A549 (cell line): ENCODE measurements around the gene DET1. TPM values are rescaled to one million over a fixed set of nuclear protein-coding genes. Genes with fewer than 3 reads are reported as not detected.
"Not testable (repeated sequence)": the region's sequence is repeated elsewhere in the genome, so short reads cannot be mapped to it uniquely, and the experiment has no call there.

Experiments
- ATAC-seq, 2 experiments: fragments of 200-7000 bp in 1 of 2; fragments of >200 bp in 1 of 2; cut with Nextera tagmentation in 1 of 2; cut with Tn5 transposase in 1 of 2; 3 replicates each; pipeline versions ENCODE4 v1.8.0 to v1.9.1; 2018 to 2020; ENCODE audit warnings: mild to moderate bottlenecking in 1 of 2, moderate library complexity in 1 of 2
- CTCF ChIA-PET: fragments of 300-600 bp; sonication (Branson Sonifier 250); formaldehyde crosslinking; extraction: SDS; loops from one replicate; lab custom pipeline; 2021; ENCODE audit warnings: antibody characterized with exemption, inconsistent platforms; lab: Yijun Ruan, JAX
- POLR2A ChIA-PET: fragments of 350-600 bp; formaldehyde crosslinking; extraction: SDS; loops from one replicate; lab custom pipeline; 2021; ENCODE audit warnings: antibody characterized with exemption, inconsistent platforms; lab: Yijun Ruan, JAX
- DNase-seq, 2 experiments: peaks; one replicate each; pipeline versions ENCODE4 v3.0.0 to v3.0.0-alpha.2; 2011 to 2016; ENCODE audit warnings: low read depth in 1 of 2, low spot score in 1 of 2
- FAIRE-seq: peaks from 2 replicates; lab custom pipeline; 2011; peaks lifted over from hg19 to GRCh38; lab: Jason Lieb, UNC
- H3K27ac ChIP-seq, 2 experiments: fragments of >200 bp; sonication (Bioruptor Twin); formaldehyde crosslinking; 3 replicates each; pipeline ENCODE4 v1.5.1; 2016 to 2017
- H3K4me1 ChIP-seq: fragments of >200 bp; sonication (Bioruptor Twin); formaldehyde crosslinking; 3 replicates; pipeline ENCODE4 v1.6.1; 2016
- H3K4me2 ChIP-seq: fragments of >200 bp; sonication (Bioruptor Twin); formaldehyde crosslinking; 3 replicates; pipeline ENCODE4 v1.6.1; 2016
- H3K4me3 ChIP-seq: fragments of >200 bp; sonication (Bioruptor Twin); formaldehyde crosslinking; 3 replicates; pipeline ENCODE4 v1.5.1; 2016
- H3K9me3 ChIP-seq: fragments of >200 bp; sonication (Bioruptor Twin); formaldehyde crosslinking; 3 replicates; pipeline ENCODE4 v1.6.1; 2016
- ATOH8 ChIP-seq: fragments of 250-450 bp; sonication (Bioruptor Pico); IDR thresholded peaks from 2 replicates; pipeline ENCODE4 v1.5.0; 2020; ENCODE audit warnings: low read depth, mild to moderate bottlenecking, moderate library complexity
- BCL3 ChIP-seq: fragments of >200 bp; sonication (Bioruptor Twin); formaldehyde crosslinking; IDR thresholded peaks from 3 replicates; pipeline ENCODE4 v1.6.1; 2016
- CBX8 ChIP-seq: fragments of 200-600 bp; sonication (generic); IDR thresholded peaks from 2 replicates; pipeline ENCODE4 v1.6.1; 2016
- CHD4 ChIP-seq: fragments of 200-600 bp; sonication (generic); IDR thresholded peaks from 2 replicates; pipeline ENCODE4 v1.6.1; 2016; ENCODE audit warnings: antibody characterized with exemption, mild to moderate bottlenecking, borderline replicate concordance
- FOSL2 ChIP-seq, 2 experiments: fragments of 450-650 bp in 1 of 2; fragments of >200 bp in 1 of 2; sonication (Bioruptor Twin) in 1 of 2; formaldehyde crosslinking; IDR thresholded peaks; 2 replicates each; pipeline versions ENCODE4 v1.5.0 to v1.6.1; 2016 to 2020; ENCODE audit warnings: mild to moderate bottlenecking in 1 of 2, moderate library complexity in 1 of 2
- FOXS1 ChIP-seq: fragments of 250-450 bp; sonication (Bioruptor Pico); IDR thresholded peaks from 2 replicates; pipeline ENCODE4 v1.5.0; 2020; ENCODE audit warnings: mild to moderate bottlenecking, moderate library complexity
- GATA3 ChIP-seq: IDR thresholded peaks from 2 replicates; pipeline ENCODE4 v1.6.1; 2012; ENCODE audit warnings: borderline replicate concordance
- HOXB13 ChIP-seq: fragments of 250-450 bp; sonication (Bioruptor Pico); IDR thresholded peaks from 2 replicates; pipeline ENCODE4 v1.5.0; 2020; ENCODE audit warnings: low read depth, mild to moderate bottlenecking, moderate library complexity
- HOXB5 ChIP-seq: fragments of 250-450 bp; sonication (Bioruptor Pico); IDR thresholded peaks from 2 replicates; pipeline ENCODE4 v1.5.0; 2020; ENCODE audit warnings: mild to moderate bottlenecking, moderate library complexity
- MAFK ChIP-seq: fragments of 450-650 bp; IDR thresholded peaks from 2 replicates; pipeline ENCODE4 v1.6.1; 2014; ENCODE audit not compliant: partially characterized antibody
- PBX3 ChIP-seq: IDR thresholded peaks from 2 replicates; pipeline ENCODE4 v1.6.1; 2012
- POLR2A ChIP-seq: IDR thresholded peaks from 2 replicates; pipeline ENCODE4 v1.6.1; 2012; ENCODE audit warnings: mild to moderate bottlenecking, low read length
- RAD21 ChIP-seq, 2 experiments: fragments of >200 bp in 1 of 2; sonication (Bioruptor Twin) in 1 of 2; formaldehyde crosslinking in 1 of 2; IDR thresholded peaks in 1 of 2; conservative IDR thresholded peaks in 1 of 2; 2 replicates in 1 of 2; 3 replicates in 1 of 2; pipeline ENCODE4 v1.6.1; 2012 to 2018; ENCODE audit warnings: inconsistent platforms in 1 of 2
- RCOR1 ChIP-seq: fragments of 150-350 bp; IDR thresholded peaks from 2 replicates; pipeline ENCODE4 v1.6.1; 2014; ENCODE audit warnings: antibody characterized with exemption, low read length, low read depth
- SMC3 ChIP-seq: fragments of >200 bp; sonication (Bioruptor Twin); formaldehyde crosslinking; IDR thresholded peaks from 3 replicates; pipeline ENCODE4 v1.6.1; 2018; ENCODE audit warnings: inconsistent platforms
- SREBF2 ChIP-seq: fragments of 450-650 bp; IDR thresholded peaks from 2 replicates; pipeline ENCODE4 v1.6.1; 2014; ENCODE audit warnings: mild to moderate bottlenecking, moderate library complexity
- TFCP2L1 ChIP-seq: fragments of 250-450 bp; sonication (Bioruptor Pico); IDR thresholded peaks from 2 replicates; pipeline ENCODE4 v1.5.0; 2021; ENCODE audit warnings: mild to moderate bottlenecking
- TP53 ChIP-seq: fragments of 250-450 bp; sonication (Bioruptor Pico); IDR thresholded peaks from 2 replicates; pipeline ENCODE4 v1.5.0; 2021; ENCODE audit warnings: mild to moderate bottlenecking, moderate library complexity
- WGBS: methylation state at CpG from one replicate; pipeline ENCODE4 v1.1.6; 2017; ENCODE audit errors: missing lambda C conversion rate; 5-methylcytosine and 5-hydroxymethylcytosine counted together
- polyA plus RNA-seq, 4 experiments: library from polyadenylated mRNA; depleted of rRNA in 3 of 4; stranded (reverse); fragments of >200 nt; fragmentation: RNase III in 1 of 4; extraction: RNeasy Plus Mini Kit Qiagen cat#74134 plus additional on column Dnase treatment in 1 of 4; gene quantifications; 2 replicates in 3 of 4; 3 replicates in 1 of 4; pipeline ENCODE4 v1.2.3, GENCODE V29; 2011 to 2017

DET1 gene
- polyA plus RNA-seq, 2 of the 4 experiments (the other 2 are of a cell fraction) = 3.9 to 12.4 TPM

GRCh38 chr15:88545578-88546247 is 768 bp downstream of the DET1 start:
- ATAC-seq, H3K4me1 ChIP-seq, H3K9me3 ChIP-seq, FAIRE-seq, DNase-seq, POLR2A ChIA-PET, CTCF ChIA-PET: not testable (repeated sequence)
- peak overlapping the region; percentile 85 to 92 for H3K27ac ChIP-seq
- 17% methylated on average over 7 of the region's 8 CpGs for WGBS
- 0 out of 2 replicates have a peak, but pooled peaks have one; percentile 45 for TF ChIP-seq TFCP2L1 (CRISPR knock-in tag)
- H3K4me3 ChIP-seq = peak overlapping the region; percentile 56
- H3K4me2 ChIP-seq = peak overlapping the region; percentile 73

GRCh38 chr15:88543065-88543776 is 3.3 kb downstream of the DET1 start:
- ATAC-seq = no peak
- H3K4me3 ChIP-seq = no peak overlapping the region
- no peak for FAIRE-seq
- ChIA-PET CTCF (no interaction called here), POLR2A (no interaction called here)
- DNase-seq = no peak
- no peaks in the 10 kb centered on the region for H3K9me3 ChIP-seq
- TF ChIP-seq CBX8 = no peak
- no peak for TF ChIP-seq RAD21 (conservative IDR thresholded peaks at IDR 0.05 in 1 of 2, IDR thresholded peaks at IDR 0.05 in 1 of 2)
- TF ChIP-seq ATOH8 (CRISPR knock-in tag) = no peak
- no peak for TF ChIP-seq CHD4
- TF ChIP-seq SREBF2 = no peak
- no peak for TF ChIP-seq HOXB5 (CRISPR knock-in tag)
- no peak for TF ChIP-seq BCL3
- no peak for TF ChIP-seq GATA3
- no peak for TF ChIP-seq PBX3
- no peak for TF ChIP-seq SMC3
- no peak for TF ChIP-seq HOXB13
- TF ChIP-seq MAFK = no peak
- WGBS = 91% methylated on average over 13 of the region's 13 CpGs
- no peak overlapping the region for H3K4me2 ChIP-seq
- H3K4me1 ChIP-seq = no peaks in the 10 kb centered on the region
- no peak overlapping the region for H3K27ac ChIP-seq

GRCh38 chr15:88542342-88542733 is 4.1 kb downstream of the DET1 start:
- ATAC-seq (no peak), DNase-seq (no peak), FAIRE-seq (no peak)
- CTCF ChIA-PET = no interaction called here
- Histone ChIP-seq H3K4me2 (no peak overlapping the region), H3K4me1 (no peaks in the 10 kb centered on the region), H3K27ac (no peak overlapping the region)
- TF ChIP-seq HOXB13 (no peak), HOXB5 (CRISPR knock-in tag) (no peak), POLR2A (no peak), FOSL2 (IDR thresholded peaks at IDR 0.05) (no peak), FOSL2 (CRISPR knock-in tag; IDR thresholded peaks at IDR 0.05) (no peak), RCOR1 (no peak), MAFK (no peak), TP53 (CRISPR knock-in tag) (no peak), FOXS1 (CRISPR knock-in tag) (no peak)
- TF ChIP-seq, all 56 proteins: peak for 0
- no peaks in the 10 kb centered on the region for H3K9me3 ChIP-seq
- POLR2A ChIA-PET = interaction anchor here (1.2 kb wide), 1 partner anchor 75 kb away, joined by 3 read pairs; the partner anchor contains the start of genes MRPL46 and MRPS11
- no peak overlapping the region for H3K4me3 ChIP-seq
- 92% methylated on average over 8 of the region's 8 CpGs for WGBS
